ENCODE measurements around the gene ATP6V0D1. TPM values are rescaled to one million over a fixed set of nuclear protein-coding genes. Genes with fewer than 3 reads are reported as not detected.

The ATP6V0D1 gene
- total and polyA plus RNA-seq, 8 donors: 48.5 to 185 (median 58.6) TPM

- ATAC-seq (no peak), DNase-seq (no peak)
- Histone ChIP-seq H3K9me3 (no peaks in the 10 kb centered on the region), H3K4me1 (peaks cover under 1 to 3% of the 10 kb centered on the region in 2 donors), H3K36me3 (no peaks in the 10 kb centered on the region), H3K27ac (no peak overlapping the region), H3K4me3 (no peak overlapping the region), H3K27me3 (peaks cover 0 to 16% of the 10 kb centered on the region in 2 donors)
- intact Hi-C loops (cut with DNase I): no loop called here
- no peak for TF ChIP-seq CTCF (IDR thresholded peaks at IDR 0.05)
Measured at GRCh38 chr16:67423015-67423414, 57.9 kb downstream of the ATP6V0D1 start.

GRCh38 chr16:67421030-67421429 is 59.9 kb downstream of the ATP6V0D1 start:
- TF ChIP-seq CTCF (IDR thresholded peaks at IDR 0.05): no peak

GRCh38 chr16:67419931-67420330 is 61.0 kb downstream of the ATP6V0D1 start:
- DNase-seq: no peak
- Histone ChIP-seq H3K9me3 (no peaks in the 10 kb centered on the region), H3K36me3 (no peaks in the 10 kb centered on the region), H3K27ac (no peak overlapping the region), H3K4me1 (peaks cover 3 to 20% of the 10 kb centered on the region in 2 donors), H3K27me3 (peaks cover 0 to 30% of the 10 kb centered on the region in 2 donors), H3K4me3 (no peak overlapping the region)
- ATAC-seq: no peak
- intact Hi-C loops (cut with DNase I): no loop called here
- no peak for TF ChIP-seq CTCF (IDR thresholded peaks at IDR 0.05)

More at GRCh38 chr16:67421030-67421429, 59.9 kb downstream of the ATP6V0D1 start:
- intact Hi-C loops (cut with DNase I): no loop called here
- no peak for DNase-seq
- Histone ChIP-seq H3K4me1 (peaks cover 0 to 9% of the 10 kb centered on the region in 2 donors), H3K27ac (no peak overlapping the region), H3K27me3 (peaks cover 0 to 25% of the 10 kb centered on the region in 2 donors), H3K9me3 (no peaks in the 10 kb centered on the region), H3K4me3 (no peak overlapping the region), H3K36me3 (no peaks in the 10 kb centered on the region)
- no peak for ATAC-seq

GRCh38 chr16:67419502-67419901 is 61.5 kb downstream of the ATP6V0D1 start:
- no peak for DNase-seq
- peaks cover 0 to 26% of the 10 kb centered on the region in 2 donors for H3K27me3 ChIP-seq
- intact Hi-C loops (cut with DNase I): no loop called here

More at GRCh38 chr16:67419502-67419901, 61.5 kb downstream of the ATP6V0D1 start:
- ATAC-seq: no peak
- H3K36me3 ChIP-seq: no peaks in the 10 kb centered on the region
- no peak overlapping the region for H3K4me3 ChIP-seq
- TF ChIP-seq CTCF (IDR thresholded peaks at IDR 0.05): no peak
- peaks cover 3 to 25% of the 10 kb centered on the region in 2 donors for H3K4me1 ChIP-seq
- no peak overlapping the region for H3K27ac ChIP-seq
- no peaks in the 10 kb centered on the region for H3K9me3 ChIP-seq

All from left lung (tissue), 10 donors.